OCI-LY3 (cell line): ENCODE measurements around the gene RNF11.

Experiments
- EZH2phosphoT487 ChIP-seq: fragments of 200-600 bp; shearing (Covaris generic); IDR thresholded peaks from 2 replicates; pipeline ENCODE4 v1.6.1; 2018; ENCODE audit warnings: antibody characterized with exemption, mixed run types, low read depth
- TF ChIP-seq, protein P1 (sequence below): fragments of 200-600, 300-600 bp; sonication (generic); IDR thresholded peaks from 2 replicates; pipeline ENCODE4 v1.5.1; 2014; ENCODE audit warnings: antibody characterized with exemption, low read length, low read depth

- TF ChIP-seq, protein P1, sequence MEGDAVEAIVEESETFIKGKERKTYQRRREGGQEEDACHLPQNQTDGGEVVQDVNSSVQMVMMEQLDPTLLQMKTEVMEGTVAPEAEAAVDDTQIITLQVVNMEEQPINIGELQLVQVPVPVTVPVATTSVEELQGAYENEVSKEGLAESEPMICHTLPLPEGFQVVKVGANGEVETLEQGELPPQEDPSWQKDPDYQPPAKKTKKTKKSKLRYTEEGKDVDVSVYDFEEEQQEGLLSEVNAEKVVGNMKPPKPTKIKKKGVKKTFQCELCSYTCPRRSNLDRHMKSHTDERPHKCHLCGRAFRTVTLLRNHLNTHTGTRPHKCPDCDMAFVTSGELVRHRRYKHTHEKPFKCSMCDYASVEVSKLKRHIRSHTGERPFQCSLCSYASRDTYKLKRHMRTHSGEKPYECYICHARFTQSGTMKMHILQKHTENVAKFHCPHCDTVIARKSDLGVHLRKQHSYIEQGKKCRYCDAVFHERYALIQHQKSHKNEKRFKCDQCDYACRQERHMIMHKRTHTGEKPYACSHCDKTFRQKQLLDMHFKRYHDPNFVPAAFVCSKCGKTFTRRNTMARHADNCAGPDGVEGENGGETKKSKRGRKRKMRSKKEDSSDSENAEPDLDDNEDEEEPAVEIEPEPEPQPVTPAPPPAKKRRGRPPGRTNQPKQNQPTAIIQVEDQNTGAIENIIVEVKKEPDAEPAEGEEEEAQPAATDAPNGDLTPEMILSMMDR: no peak
- TF ChIP-seq EZH2phosphoT487: no peak
Measured at GRCh38 chr1:51193564-51193963, 42.5 kb upstream of the RNF11 start.
